Measurements from ENCODE around the gene VPS13C.

Gene VPS13C, protein sequence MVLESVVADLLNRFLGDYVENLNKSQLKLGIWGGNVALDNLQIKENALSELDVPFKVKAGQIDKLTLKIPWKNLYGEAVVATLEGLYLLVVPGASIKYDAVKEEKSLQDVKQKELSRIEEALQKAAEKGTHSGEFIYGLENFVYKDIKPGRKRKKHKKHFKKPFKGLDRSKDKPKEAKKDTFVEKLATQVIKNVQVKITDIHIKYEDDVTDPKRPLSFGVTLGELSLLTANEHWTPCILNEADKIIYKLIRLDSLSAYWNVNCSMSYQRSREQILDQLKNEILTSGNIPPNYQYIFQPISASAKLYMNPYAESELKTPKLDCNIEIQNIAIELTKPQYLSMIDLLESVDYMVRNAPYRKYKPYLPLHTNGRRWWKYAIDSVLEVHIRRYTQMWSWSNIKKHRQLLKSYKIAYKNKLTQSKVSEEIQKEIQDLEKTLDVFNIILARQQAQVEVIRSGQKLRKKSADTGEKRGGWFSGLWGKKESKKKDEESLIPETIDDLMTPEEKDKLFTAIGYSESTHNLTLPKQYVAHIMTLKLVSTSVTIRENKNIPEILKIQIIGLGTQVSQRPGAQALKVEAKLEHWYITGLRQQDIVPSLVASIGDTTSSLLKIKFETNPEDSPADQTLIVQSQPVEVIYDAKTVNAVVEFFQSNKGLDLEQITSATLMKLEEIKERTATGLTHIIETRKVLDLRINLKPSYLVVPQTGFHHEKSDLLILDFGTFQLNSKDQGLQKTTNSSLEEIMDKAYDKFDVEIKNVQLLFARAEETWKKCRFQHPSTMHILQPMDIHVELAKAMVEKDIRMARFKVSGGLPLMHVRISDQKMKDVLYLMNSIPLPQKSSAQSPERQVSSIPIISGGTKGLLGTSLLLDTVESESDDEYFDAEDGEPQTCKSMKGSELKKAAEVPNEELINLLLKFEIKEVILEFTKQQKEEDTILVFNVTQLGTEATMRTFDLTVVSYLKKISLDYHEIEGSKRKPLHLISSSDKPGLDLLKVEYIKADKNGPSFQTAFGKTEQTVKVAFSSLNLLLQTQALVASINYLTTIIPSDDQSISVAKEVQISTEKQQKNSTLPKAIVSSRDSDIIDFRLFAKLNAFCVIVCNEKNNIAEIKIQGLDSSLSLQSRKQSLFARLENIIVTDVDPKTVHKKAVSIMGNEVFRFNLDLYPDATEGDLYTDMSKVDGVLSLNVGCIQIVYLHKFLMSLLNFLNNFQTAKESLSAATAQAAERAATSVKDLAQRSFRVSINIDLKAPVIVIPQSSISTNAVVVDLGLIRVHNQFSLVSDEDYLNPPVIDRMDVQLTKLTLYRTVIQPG (N-terminal part only)

DNA sequence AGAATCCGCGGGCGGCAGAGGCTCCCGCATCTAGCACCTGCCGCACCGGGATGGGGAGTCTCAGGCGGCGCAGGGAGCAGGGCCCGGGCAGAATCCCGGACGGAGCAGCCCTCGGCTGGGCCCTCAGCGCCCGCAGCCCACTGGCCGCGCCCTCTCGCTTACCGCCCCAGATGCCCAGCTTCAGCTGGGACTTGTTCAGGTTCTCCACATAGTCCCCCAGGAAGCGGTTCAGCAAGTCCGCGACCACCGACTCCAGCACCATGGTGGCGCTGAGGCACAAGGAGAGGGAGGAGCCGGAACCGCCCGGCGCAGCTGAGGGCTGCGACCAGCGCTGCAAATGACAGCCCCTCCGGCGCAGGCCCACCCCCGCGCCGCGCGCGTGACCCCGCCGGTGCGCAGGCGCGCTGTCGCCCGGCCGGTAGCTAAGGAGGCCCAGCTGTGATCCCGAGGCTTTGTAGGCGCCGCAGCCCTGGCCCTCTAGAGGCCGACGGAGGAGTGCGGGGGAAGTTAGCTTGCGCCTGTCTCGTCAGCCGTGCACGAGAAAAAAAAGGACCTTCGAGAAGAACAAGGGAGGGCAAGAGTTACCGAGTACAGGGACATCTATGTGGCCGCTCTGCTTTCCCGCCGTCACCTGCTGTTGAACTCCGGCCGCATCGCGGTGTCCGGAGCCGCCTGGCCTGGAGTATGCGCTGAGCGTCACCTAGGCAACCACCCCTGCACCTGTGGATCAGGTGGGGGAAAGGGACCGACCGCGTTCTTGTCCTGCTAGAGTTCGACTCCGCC is at the start of gene VPS13C:
VPS13C (minus strand) TSS at position 335 of the 783 bp plus-strand sequence; CDS start at position 262, 73 bp downstream.
- DNase-seq (ENCODE audit: low read depth in 1 of 2, low spot score in 1 of 2) = peak; percentile 73 to 84

DNA sequence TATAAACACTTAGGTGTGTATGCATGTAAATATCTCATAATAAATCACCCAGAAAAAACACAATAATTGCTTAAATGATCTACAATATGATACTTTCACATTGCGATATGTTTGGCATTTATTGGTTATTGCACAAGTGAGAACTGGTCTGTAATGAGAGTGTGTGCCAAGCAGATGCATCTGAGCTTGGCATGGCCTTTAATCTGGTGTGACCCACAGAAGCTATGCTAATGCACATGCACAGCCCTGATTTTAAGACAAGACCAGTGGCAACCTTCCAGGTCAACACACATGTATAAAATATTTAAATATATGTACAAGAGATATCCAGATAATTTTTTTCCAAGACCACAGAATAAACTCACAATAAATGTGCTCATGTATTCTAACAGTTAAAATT is 49.2 kb upstream of the VPS13C start:
- no peak for DNase-seq (ENCODE audit: low read depth in 1 of 2, low spot score in 1 of 2)

DNA sequence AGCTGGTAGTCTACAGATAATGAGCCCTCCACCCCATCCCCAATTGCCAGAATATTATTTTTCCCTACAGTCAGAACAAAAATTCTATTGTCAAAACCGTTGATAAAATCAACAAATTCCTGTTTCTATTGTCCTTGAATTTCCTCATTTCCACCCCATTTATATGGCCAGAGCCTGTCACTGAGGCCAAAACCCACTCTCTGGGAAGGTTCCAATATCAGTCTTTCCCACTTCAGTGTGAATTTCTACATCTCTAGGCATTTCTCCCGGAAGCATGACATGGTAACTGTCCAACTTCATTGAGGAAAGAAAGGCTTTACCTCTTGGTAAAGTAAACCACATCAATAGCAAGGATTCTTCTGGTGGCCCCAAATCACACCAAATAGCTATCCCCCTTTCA is 48.2 kb upstream of the VPS13C start:
- DNase-seq (ENCODE audit: low read depth in 1 of 2, low spot score in 1 of 2) = no peak

DNA sequence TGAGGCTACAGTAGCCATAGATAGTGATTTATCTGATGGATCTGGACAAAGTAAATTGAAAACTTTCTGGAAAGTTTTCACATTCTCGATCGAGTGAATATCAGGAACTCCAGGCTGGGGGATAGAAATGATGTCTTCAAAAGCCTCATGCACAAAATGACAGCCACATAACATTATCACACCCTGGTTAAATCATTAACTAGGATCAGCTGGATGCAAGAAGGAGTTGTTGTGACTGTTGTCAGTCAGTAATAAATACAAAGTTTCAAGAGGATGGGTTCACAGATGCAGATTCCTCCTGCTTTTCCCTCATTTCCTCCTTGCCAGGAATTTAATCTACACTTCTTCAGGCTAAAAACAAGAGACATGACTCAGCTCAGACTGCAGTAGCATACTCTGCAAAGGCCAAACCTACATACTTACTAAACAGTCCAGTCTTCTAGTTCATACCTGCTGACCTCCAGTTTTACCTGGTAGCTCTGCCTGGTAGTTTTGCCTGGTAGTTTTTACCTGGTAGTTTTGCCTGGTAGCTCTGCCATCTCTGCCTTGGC is 47.4 kb upstream of the VPS13C start:
- DNase-seq (ENCODE audit: low read depth in 1 of 2, low spot score in 1 of 2) = no peak

DNA sequence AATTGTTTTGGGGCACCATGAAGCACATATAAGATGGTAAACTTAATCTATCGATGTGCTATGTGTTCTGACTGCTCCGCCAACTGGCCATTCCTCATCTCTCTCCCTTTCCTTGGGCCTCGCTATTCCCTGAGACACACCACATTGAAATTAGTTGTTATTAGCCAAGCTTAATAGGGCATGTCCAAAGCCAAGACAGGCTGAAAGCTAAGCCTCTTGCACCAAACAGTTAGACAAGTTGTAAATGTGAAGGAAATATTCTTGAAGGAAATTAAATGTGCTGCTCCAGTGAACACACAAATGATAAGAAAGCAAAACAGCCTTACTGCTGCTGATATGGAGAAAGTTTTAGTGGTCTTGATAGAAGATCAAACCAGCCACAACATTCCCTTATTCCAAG is 45.8 kb upstream of the VPS13C start:
- no peak for DNase-seq (ENCODE audit: low read depth in 1 of 2, low spot score in 1 of 2)

DNA sequence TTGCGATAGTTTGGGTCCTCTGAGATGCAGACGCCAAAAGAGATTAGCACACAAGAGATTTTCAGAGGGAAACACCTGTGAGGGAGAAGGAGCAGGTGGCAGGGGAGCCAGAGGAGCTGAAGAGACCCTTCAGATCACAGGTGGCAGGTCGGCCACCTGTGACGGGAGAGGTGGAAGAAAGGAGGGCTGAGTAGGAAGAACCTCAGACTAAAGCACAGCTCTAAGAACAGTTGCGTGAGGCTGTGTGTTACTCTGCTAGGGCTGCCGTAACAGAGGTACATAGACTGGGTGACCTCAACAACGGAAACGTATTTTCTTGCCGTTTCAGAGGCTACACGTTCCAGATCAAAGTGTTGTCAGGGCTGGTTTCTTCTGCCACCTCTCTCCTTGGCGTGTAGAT is 45.0 kb upstream of the VPS13C start:
- no peak for DNase-seq (ENCODE audit: low read depth in 1 of 2, low spot score in 1 of 2)

DNA sequence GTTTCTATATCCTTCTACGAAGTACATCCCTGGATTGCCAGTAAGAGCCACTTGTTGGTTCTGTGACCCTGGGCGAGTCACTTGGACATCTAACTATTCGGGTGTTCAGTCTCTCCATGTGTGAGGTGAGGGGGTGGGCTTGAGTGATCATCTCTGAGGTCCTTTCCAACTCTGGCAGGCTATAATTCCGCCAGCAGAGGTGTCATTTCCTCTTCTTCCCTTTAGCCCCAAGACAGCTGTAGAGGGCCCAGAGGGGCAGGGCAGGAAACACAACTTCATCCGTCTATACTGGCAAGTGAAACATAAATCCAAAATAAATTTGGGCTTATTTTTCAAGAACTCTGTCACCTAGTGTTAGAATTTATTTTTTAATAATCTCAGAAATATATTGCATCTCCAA is 44.6 kb upstream of the VPS13C start:
- no peak for DNase-seq (ENCODE audit: low read depth in 1 of 2, low spot score in 1 of 2)

DNA sequence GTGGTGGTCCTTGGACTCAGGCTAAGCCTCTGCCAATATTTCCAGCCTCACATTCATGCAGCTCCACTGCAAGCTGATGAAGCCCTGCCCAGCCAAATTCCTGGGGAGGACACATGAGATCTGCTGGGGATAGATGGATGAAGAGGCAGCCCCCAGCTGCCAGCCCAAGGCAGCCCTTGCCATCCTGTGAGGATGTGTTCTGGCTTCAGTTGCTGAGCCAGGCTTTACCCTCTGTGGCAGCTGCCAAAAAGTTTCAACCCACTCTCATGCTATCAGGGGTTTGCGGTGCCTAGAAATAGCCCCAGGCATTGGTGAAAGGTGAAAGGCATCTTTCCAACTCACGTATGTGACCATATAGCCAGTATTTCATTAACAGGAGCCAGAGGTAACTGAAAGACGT is 44.2 kb upstream of the VPS13C start:
- DNase-seq (ENCODE audit: low read depth in 1 of 2, low spot score in 1 of 2) = no peak

DNA sequence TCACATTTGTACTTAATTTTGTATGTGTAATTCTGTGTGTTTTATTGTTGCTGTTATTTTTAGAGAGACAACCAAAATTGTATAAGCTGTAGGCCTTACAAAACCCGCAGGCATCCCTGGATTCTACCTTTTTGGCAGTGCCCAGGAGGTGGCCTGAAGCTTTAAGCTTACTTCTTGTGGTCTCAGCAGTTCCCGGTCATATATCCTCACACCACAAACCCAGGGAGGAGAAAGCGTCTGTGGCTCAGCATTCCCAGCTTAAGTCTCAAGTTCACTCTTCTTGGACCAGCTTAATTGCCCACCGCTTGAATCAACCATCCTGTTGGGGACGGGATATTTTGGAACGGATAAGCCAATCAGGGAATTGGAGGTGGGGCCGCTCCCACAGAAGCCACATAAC is 43.2 kb upstream of the VPS13C start:
- DNase-seq (ENCODE audit: low read depth in 1 of 2, low spot score in 1 of 2) = no peak

DNA sequence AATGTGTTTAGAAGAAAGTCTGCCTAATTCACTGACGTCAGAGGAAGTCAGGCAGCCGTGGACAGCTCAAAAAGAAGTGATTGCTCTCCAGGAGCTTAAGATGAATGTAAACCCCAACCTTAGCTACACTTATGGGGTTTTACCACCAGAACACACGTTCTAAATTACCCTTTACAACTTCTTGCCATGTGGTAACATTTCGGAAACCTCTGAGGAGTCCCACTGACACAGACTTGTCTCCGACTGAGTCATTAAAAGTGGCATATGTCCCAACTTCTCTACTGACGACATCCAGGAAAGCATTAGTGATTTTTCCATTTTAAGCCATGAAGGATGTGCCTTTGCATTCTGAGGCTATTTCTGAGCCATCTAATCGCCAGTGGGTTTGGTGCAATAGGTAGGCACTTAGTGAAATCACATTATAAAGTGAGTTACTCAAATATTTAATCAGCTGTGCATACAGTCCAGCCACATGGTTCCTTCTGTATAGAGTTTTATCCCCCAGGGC is 38.9 kb upstream of the VPS13C start:
- DNase-seq (ENCODE audit: low read depth in 1 of 2, low spot score in 1 of 2) = no peak

DNA sequence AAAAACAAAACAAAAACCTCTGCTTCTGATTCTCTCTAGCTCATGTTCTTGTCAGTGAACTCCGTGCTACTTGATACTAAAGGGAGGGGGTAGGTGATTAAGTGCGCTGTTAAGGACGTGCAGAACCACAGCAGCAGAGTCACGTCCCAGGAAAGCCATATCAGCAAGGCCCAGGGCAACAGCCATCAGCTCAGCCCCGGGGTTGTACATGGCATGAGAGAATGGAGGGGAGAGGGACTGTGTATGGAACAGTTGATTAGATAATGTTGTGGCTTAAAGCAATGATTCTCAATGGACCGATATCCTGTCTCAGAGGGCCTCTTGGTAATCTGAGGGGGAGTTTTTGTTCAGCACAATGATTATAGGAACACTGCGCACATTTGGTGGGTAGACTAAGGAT is 34.1 kb upstream of the VPS13C start:
- DNase-seq (ENCODE audit: low read depth in 1 of 2, low spot score in 1 of 2) = no peak

DNA sequence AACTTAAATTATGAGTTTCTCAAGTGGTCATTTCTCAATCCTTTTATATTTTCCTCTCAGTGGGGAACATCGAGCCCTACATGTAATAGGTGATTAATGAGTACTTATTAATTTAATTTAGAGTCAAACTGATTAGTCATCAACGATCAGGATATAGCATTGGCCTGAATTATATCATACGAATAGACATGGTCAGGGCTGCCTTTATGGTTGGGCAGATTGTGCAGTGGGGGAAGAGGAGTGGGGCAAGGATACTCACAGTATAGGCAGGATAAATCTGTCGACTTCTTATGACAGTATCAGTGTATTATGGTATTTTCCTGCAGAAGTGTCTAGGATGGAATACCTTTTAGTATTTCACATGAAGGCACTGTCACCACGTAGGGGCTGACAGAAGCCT is 33.6 kb upstream of the VPS13C start:
- DNase-seq (ENCODE audit: low read depth in 1 of 2, low spot score in 1 of 2) = no peak

DNA sequence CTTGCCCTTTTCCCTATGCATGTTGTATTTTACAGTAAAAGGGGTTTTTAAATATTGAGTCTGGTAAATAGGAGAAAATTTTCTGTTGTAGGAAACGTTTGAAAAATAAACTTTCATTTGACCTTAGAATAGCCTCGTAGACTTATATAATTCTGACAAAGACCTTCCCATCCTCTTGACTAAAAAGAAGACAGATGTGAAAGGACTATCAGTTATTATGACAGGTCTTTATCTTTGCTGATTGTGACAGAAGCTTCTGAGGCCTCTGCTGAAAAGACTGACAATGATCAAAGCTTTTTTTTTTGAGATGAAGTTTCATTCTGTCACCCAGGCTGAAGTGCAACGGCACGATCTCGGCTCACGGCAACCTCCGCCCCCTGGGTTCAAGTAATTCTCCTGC is 30.7 kb upstream of the VPS13C start:
- no peak for DNase-seq (ENCODE audit: low read depth in 1 of 2, low spot score in 1 of 2)

DNA sequence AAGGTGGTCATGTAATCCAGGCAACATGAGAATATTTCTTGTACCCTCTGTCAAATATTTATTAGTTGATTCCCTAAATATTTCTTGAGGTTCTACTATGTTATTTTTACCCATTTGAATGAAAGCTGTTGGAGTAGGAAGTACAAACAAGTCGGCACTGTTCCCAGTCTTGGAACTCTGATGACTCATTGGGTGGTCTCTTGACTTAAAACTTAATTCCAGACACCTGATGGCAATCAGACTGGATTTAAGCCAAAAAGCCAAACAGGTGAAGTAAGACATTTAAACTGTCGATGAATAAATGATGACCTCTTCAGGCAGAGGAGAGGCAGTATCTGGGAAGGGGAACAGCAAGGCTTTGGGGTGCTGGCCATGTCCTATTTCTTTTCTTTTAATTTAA is 29.4 kb upstream of the VPS13C start:
- DNase-seq (ENCODE audit: low read depth in 1 of 2, low spot score in 1 of 2) = no peak

DNA sequence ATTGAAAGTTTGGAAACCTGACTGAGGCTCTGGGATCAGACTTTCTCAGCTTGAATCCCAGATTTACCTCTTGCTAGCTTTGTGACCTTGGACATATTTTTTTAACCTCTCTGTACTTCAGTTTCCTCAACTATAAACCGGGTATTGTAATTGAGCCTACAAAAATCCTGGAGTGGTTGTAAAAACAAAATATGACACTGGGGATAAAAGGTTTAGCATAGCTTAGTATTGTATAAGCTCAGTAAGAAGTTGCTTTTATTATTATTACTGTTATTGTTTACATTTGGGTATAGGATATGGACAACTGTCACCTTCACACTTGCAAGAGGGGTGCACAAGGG is 28.1 kb upstream of the VPS13C start:
- DNase-seq (ENCODE audit: low read depth in 1 of 2, low spot score in 1 of 2) = no peak

DNA sequence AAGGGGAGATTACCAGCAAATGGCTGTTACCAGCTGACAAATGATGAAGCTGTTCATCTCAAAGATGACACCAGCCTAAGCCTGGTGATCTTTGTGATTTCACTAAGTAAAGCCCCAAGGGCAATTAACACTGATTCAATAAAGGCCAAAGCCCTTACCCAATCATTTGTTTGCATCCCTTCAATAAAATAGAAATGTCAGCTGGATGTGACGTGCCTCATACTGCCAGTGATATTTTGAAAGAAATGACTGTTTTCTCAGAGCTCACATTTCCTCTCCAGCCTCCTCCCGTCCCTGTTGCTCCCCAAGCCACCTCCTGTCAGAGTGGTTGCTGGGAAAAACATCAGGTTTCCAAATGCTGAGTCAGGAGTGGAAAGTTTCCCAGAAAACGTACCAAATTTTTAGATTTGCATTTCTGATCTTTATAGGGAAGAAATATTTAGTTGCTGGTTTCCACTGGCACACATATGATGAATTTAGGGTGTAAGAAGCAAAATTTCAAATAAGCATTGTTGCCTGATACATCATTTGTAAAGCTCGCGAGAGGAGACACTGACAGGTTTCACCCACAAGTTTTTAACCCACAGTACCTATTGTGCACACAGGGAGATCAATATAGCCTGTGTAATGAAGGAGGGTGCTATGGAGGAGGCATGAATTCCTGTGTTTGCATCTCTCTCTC is 27.6 kb upstream of the VPS13C start:
- no peak for DNase-seq (ENCODE audit: low read depth in 1 of 2, low spot score in 1 of 2)

DNA sequence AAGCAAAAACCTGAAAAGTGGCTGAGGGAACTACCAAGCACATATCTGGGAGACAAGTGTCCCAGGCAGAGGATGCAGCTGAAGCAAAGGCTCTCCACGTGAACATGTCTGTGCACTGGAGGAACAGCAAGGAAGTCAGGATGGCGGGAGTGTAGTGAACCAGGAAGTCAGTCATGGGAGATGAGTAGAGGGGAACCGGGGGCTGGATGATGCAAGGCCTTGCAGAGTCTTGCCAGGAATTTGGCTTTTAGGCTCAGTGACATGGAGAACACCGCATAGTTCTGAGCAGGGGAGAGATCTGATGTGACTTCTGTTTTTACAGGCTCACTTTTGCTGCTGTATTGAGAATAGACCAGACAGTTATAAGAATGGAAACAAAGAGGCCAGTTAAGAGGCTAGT is 25.5 kb upstream of the VPS13C start:
- no peak for DNase-seq (ENCODE audit: low read depth in 1 of 2, low spot score in 1 of 2)

DNA sequence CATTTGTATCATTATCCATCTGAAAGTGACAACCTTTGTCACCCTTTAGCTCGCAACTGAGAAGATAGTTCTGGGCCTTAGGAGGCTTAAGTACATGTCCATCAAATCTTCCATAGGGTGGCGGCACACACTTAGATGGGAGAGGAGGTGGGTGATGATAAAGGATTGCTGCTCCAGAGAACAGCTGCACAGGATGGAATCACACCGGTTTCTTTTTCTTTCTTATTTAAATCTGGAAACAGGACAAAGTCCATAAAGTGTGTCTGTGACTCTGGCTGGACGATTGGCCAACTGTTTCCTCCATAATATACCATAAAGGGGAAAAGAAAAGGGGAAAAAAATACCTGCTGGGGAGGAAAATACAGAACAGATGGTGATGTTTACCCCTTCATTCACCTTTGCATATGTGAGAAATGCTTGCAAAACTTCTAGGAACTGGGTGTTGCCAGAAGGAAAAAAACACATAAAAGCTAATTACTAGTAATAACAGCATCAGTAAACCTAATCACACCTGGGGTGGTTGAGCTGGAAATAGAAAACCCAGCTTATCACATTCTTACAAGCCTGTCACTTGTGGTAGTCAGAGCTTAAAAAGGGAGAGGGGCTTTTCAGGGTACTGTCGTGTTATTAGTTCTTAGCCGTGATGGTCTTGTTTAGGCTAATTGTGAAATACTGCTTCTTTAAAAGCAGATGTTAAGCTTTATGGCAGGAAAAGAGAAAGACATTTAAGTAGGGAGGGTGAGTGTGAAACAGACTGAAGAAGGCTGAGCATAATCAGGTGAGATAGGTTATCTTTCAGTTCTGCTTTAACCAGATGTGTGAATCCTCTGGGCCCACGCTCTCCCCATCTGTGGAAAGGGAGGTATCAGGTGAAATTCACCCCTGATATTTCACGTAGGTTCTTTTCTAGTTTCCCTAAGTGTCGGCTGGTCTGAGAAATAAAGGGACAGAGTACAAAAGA is 23.2 kb upstream of the VPS13C start:
- DNase-seq (ENCODE audit: low read depth in 1 of 2, low spot score in 1 of 2) = no peak

DNA sequence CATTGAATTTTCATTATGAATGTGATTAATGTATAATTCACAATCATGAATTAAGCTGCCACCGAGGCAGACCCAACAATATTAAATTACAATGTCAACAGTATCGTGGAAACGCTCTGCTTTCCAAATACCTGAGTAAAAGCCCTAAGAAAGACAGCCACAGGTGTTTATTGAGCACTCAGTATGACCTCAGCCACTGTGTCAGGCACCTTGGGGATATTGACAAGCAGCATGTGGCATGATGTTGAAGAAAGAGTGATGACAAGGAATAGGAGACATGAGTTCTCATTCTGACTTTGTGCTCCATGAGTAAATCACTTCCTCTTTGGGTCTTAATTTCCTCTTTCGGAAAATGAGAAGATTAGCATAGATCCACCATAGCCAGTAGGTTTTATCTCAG is 19.3 kb upstream of the VPS13C start:
- DNase-seq (ENCODE audit: low read depth in 1 of 2, low spot score in 1 of 2) = no peak

Data from activated CD4-positive, alpha-beta T cell treated with anti-CD3 and anti-CD28 coated beads, Interleukin-2, amount 50 U/mL, for 24 hours (primary cell).